NCI-H2171 treated with DMSO at 0.1 percent for 48 hours (cell line): ENCODE results near the gene CTDSP1.

Experiments used
- DNase-seq: peaks from one replicate; lab custom pipeline; 2025; lab: John Stamatoyannopoulos, UW

CTDSP1 gene

GRCh38 chr2:218400167-218400929 lies 680 bp downstream of the CTDSP1 start:
- DNase-seq: no peak

GRCh38 chr2:218400930-218401881 lies 1.5 kb downstream of the CTDSP1 start:
- no peak for DNase-seq

GRCh38 chr2:218401890-218402289 lies 2.2 kb downstream of the CTDSP1 start:
- no peak for DNase-seq

GRCh38 chr2:218402491-218402901 lies 2.8 kb downstream of the CTDSP1 start:
- no peak for DNase-seq

- DNase-seq: no peak
Observed at GRCh38 chr2:218402911-218403411, 3.3 kb downstream of the CTDSP1 start.

GRCh38 chr2:218403810-218404209 lies 4.1 kb downstream of the CTDSP1 start:
- no peak for DNase-seq

GRCh38 chr2:218404351-218405085 lies 4.8 kb downstream of the CTDSP1 start:
- DNase-seq: no peak

GRCh38 chr2:218405086-218405745 lies 5.5 kb downstream of the CTDSP1 start:
- no peak for DNase-seq

GRCh38 chr2:218405746-218406208 lies 6.1 kb downstream of the CTDSP1 start:
- no peak for DNase-seq

GRCh38 chr2:218406209-218406948 lies 6.7 kb downstream of the CTDSP1 start:
- DNase-seq: peak; percentile 99

GRCh38 chr2:218406949-218407618 lies 7.4 kb downstream of the CTDSP1 start:
- DNase-seq: peak; percentile 97

GRCh38 chr2:218407717-218408116 lies 8.0 kb downstream of the CTDSP1 start:
- DNase-seq: peak; percentile 48

GRCh38 chr2:218418321-218418716 lies 18.7 kb downstream of the CTDSP1 start:
- no peak for DNase-seq

- DNase-seq: peak; percentile 56
Observed at GRCh38 chr2:218418717-218419458, 19.2 kb downstream of the CTDSP1 start, which contains the start of gene VIL1. Gene VIL1, plus strand, starts transcription at chr2:218419123. Its CDS starts 4,656 bp downstream, at chr2:218423779.

- DNase-seq: no peak
Observed at GRCh38 chr2:218419630-218420216, 20.1 kb downstream of the CTDSP1 start.

GRCh38 chr2:218421027-218421426 lies 21.4 kb downstream of the CTDSP1 start:
- no peak for DNase-seq

GRCh38 chr2:218422403-218423086 lies 22.9 kb downstream of the CTDSP1 start:
- no peak for DNase-seq

GRCh38 chr2:218423584-218423983 lies 23.9 kb downstream of the CTDSP1 start:
- no peak for DNase-seq
